ENCODE results near the gene ITGBL1. TPM values are rescaled to one million over a fixed set of nuclear protein-coding genes. Genes with fewer than 3 reads are reported as not detected.

The ITGBL1 gene
- total and polyA plus RNA-seq, 2 experiments from 2014 or later: 0.29 TPM; not detected in 1

DNA sequence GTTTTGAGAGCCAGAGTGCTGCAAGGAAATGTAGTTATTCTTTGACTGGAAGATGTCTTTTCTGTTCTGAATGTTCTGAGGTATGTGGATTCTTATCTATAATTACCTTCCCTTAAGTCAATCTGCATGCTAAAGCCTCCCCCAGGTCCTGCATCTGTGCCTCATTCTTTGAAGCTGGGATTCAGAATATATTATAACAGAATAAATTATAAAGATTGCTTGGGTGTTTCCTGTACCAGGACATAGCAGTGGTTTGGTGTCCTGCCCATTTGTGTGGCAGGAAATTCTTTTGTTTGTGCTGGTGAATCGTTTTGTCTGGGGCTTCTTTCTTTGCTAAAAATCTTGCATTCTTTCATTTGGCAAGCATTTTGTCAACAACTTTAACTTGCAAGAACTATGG lies 60.2 kb downstream of the ITGBL1 start:
- H4K20me1 ChIP-seq (replicated peaks; ENCODE audit: insufficient read depth): no peaks in the 10 kb centered on the region
- no peak overlapping the region for H2AFZ ChIP-seq
- no peaks in the 10 kb centered on the region for H3K9me2 ChIP-seq (ENCODE audit: insufficient read depth)
- ATAC-seq (no peak), DNase-seq (ENCODE audit: low spot score) (no peak)
- H3K27me3 ChIP-seq (ENCODE audit: insufficient read depth): no peaks in the 10 kb centered on the region
- Mint-ChIP-seq H3K27me3 (ENCODE audit: insufficient read depth, low read depth, poor library complexity) (no peaks in the 10 kb centered on the region), H3K4me3 (no peak overlapping the region), H3K9me3 (0 out of 3 replicates have a peak, but pooled peaks cover 3% of the 10 kb centered on the region), H3K27ac (no peak overlapping the region), H3K4me1 (peaks cover 18% of the 10 kb centered on the region), H3K36me3 (ENCODE audit: low read depth) (no peaks in the 10 kb centered on the region)
- H3K36me3 ChIP-seq (ENCODE audit: insufficient read depth): no peaks in the 10 kb centered on the region
- H3F3A ChIP-seq (replicated peaks; ENCODE audit: low read depth): no peaks in the 10 kb centered on the region
- no peak overlapping the region for H3K4me2 ChIP-seq
- TF ChIP-seq CREB1 (CRISPR knock-in tag; IDR thresholded peaks at IDR 0.05; ENCODE audit: low read depth): no peak
- TF ChIP-seq, protein P1, sequence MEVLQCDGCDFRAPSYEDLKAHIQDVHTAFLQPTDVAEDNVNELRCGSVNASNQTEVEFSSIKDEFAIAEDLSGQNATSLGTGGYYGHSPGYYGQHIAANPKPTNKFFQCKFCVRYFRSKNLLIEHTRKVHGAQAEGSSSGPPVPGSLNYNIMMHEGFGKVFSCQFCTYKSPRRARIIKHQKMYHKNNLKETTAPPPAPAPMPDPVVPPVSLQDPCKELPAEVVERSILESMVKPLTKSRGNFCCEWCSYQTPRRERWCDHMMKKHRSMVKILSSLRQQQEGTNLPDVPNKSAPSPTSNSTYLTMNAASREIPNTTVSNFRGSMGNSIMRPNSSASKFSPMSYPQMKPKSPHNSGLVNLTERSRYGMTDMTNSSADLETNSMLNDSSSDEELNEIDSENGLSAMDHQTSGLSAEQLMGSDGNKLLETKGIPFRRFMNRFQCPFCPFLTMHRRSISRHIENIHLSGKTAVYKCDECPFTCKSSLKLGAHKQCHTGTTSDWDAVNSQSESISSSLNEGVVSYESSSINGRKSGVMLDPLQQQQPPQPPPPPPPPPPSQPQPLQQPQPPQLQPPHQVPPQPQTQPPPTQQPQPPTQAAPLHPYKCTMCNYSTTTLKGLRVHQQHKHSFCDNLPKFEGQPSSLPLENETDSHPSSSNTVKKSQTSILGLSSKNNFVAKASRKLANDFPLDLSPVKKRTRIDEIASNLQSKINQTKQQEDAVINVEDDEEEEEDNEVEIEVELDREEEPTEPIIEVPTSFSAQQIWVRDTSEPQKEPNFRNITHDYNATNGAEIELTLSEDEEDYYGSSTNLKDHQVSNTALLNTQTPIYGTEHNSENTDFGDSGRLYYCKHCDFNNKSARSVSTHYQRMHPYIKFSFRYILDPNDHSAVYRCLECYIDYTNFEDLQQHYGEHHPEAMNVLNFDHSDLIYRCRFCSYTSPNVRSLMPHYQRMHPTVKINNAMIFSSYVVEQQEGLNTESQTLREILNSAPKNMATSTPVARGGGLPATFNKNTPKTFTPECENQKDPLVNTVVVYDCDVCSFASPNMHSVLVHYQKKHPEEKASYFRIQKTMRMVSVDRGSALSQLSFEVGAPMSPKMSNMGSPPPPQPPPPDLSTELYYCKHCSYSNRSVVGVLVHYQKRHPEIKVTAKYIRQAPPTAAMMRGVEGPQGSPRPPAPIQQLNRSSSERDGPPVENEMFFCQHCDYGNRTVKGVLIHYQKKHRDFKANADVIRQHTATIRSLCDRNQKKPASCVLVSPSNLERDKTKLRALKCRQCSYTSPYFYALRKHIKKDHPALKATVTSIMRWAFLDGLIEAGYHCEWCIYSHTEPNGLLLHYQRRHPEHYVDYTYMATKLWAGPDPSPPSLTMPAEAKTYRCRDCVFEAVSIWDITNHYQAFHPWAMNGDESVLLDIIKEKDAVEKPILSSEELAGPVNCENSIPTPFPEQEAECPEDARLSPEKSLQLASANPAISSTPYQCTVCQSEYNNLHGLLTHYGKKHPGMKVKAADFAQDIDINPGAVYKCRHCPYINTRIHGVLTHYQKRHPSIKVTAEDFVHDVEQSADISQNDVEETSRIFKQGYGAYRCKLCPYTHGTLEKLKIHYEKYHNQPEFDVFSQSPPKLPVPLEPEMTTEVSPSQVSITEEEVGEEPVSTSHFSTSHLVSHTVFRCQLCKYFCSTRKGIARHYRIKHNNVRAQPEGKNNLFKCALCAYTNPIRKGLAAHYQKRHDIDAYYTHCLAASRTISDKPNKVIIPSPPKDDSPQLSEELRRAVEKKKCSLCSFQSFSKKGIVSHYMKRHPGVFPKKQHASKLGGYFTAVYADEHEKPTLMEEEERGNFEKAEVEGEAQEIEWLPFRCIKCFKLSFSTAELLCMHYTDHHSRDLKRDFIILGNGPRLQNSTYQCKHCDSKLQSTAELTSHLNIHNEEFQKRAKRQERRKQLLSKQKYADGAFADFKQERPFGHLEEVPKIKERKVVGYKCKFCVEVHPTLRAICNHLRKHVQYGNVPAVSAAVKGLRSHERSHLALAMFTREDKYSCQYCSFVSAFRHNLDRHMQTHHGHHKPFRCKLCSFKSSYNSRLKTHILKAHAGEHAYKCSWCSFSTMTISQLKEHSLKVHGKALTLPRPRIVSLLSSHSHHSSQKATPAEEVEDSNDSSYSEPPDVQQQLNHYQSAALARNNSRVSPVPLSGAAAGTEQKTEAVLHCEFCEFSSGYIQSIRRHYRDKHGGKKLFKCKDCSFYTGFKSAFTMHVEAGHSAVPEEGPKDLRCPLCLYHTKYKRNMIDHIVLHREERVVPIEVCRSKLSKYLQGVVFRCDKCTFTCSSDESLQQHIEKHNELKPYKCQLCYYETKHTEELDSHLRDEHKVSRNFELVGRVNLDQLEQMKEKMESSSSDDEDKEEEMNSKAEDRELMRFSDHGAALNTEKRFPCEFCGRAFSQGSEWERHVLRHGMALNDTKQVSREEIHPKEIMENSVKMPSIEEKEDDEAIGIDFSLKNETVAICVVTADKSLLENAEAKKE (CRISPR knock-in tag; IDR thresholded peaks at IDR 0.05): no peak
- no peak for TF ChIP-seq ZNF114 (CRISPR knock-in tag; IDR thresholded peaks at IDR 0.05)
- TF ChIP-seq, protein P2, sequence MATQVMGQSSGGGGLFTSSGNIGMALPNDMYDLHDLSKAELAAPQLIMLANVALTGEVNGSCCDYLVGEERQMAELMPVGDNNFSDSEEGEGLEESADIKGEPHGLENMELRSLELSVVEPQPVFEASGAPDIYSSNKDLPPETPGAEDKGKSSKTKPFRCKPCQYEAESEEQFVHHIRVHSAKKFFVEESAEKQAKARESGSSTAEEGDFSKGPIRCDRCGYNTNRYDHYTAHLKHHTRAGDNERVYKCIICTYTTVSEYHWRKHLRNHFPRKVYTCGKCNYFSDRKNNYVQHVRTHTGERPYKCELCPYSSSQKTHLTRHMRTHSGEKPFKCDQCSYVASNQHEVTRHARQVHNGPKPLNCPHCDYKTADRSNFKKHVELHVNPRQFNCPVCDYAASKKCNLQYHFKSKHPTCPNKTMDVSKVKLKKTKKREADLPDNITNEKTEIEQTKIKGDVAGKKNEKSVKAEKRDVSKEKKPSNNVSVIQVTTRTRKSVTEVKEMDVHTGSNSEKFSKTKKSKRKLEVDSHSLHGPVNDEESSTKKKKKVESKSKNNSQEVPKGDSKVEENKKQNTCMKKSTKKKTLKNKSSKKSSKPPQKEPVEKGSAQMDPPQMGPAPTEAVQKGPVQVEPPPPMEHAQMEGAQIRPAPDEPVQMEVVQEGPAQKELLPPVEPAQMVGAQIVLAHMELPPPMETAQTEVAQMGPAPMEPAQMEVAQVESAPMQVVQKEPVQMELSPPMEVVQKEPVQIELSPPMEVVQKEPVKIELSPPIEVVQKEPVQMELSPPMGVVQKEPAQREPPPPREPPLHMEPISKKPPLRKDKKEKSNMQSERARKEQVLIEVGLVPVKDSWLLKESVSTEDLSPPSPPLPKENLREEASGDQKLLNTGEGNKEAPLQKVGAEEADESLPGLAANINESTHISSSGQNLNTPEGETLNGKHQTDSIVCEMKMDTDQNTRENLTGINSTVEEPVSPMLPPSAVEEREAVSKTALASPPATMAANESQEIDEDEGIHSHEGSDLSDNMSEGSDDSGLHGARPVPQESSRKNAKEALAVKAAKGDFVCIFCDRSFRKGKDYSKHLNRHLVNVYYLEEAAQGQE (IDR thresholded peaks at IDR 0.05; ENCODE audit: unreplicated experiment): no peak
- TF ChIP-seq POLR2AphosphoS5 (IDR thresholded peaks at IDR 0.05; ENCODE audit: low read depth): no peak
- no peak for TF ChIP-seq JUNB (IDR thresholded peaks at IDR 0.05; ENCODE audit: unreplicated experiment)
- no peak for TF ChIP-seq STAT1 (IDR thresholded peaks at IDR 0.05; ENCODE audit: unreplicated experiment)
- no peak overlapping the region for H3K4me3 ChIP-seq
- no peak overlapping the region for H3K27ac ChIP-seq (ENCODE audit: low read depth)
- H3K4me1 ChIP-seq (ENCODE audit: insufficient read depth): peaks cover 18% of the 10 kb centered on the region
- no peaks in the 10 kb centered on the region for H3K79me2 ChIP-seq (replicated peaks; ENCODE audit: insufficient read depth)

Measured in GM23338 (cell line).